Neuronal stem cell (in vitro differentiated cells): Measurements from ENCODE around the gene RNF13.

Experiments
- DNase-seq: peaks from one replicate; pipeline ENCODE4 v3.0.0-alpha.2; 2013; ENCODE audit warnings: low spot score
- H2AFZ ChIP-seq: one replicate; pipeline ENCODE4 v1.6.1; 2013; ENCODE audit warnings: mild to moderate bottlenecking, low read length, inconsistent platforms
- H2AK5ac ChIP-seq: 2 replicates; pipeline ENCODE4 v1.6.1; 2013; ENCODE audit warnings: low read depth, mild to moderate bottlenecking, inconsistent platforms, low read length, moderate library complexity, mixed read lengths
- H2BK120ac ChIP-seq: 2 replicates; pipeline ENCODE4 v1.6.1; 2013; ENCODE audit warnings: low read depth, mild to moderate bottlenecking, inconsistent platforms, low read length, moderate library complexity, mixed read lengths
- H2BK12ac ChIP-seq: one replicate; pipeline ENCODE4 v1.6.1; 2013; ENCODE audit warnings: low read length, inconsistent platforms
- H2BK15ac ChIP-seq: 2 replicates; pipeline ENCODE4 v1.6.1; 2013; ENCODE audit warnings: mild to moderate bottlenecking, low read length, inconsistent platforms, mixed read lengths
- H2BK5ac ChIP-seq: one replicate; pipeline ENCODE4 v1.6.1; 2013; ENCODE audit warnings: inconsistent platforms, mild to moderate bottlenecking, low read length, moderate library complexity
- H3K14ac ChIP-seq: one replicate; pipeline ENCODE4 v1.6.1; 2013; ENCODE audit warnings: low read length, inconsistent platforms
- H3K18ac ChIP-seq: 2 replicates; pipeline ENCODE4 v1.6.1; 2013; ENCODE audit warnings: low read length, inconsistent platforms
- H3K23ac ChIP-seq: 2 replicates; pipeline ENCODE4 v1.6.1; 2013; ENCODE audit warnings: low read depth, mild to moderate bottlenecking, mixed read lengths, low read length, inconsistent platforms; ENCODE audit not compliant: poor library complexity
- H3K27ac ChIP-seq: replicated peaks from 3 replicates; pipeline ENCODE4 v1.5.1; 2013; ENCODE audit warnings: low read length, inconsistent platforms
- H3K27me3 ChIP-seq, 3 experiments: 2 replicates each; pipeline ENCODE4 v1.6.1; 2013; ENCODE audit warnings: low read length in 3 of 3, mild to moderate bottlenecking in 2 of 3, inconsistent platforms in 1 of 3, low read depth in 1 of 3, mixed read lengths in 1 of 3, moderate library complexity in 1 of 3; ENCODE audit not compliant: control insufficient read depth in 3 of 3, insufficient read depth in 3 of 3
- H3K36me3 ChIP-seq, 2 donors: replicated peaks in 1 of 2; 2 replicates each; pipeline ENCODE4 v1.6.1; 2013; ENCODE audit warnings: low read length in 2 of 2; ENCODE audit not compliant: control insufficient read depth in 2 of 2, insufficient read depth in 2 of 2
- H3K4ac ChIP-seq: 2 replicates; pipeline ENCODE4 v1.6.1; 2013; ENCODE audit warnings: inconsistent platforms, mild to moderate bottlenecking, low read length, moderate library complexity
- H3K4me1 ChIP-seq, 2 donors: 1 replicate in 1 of 2; 2 replicates in 1 of 2; pipeline ENCODE4 v1.6.1; 2013; ENCODE audit warnings: low read length in 2 of 2, low read depth in 1 of 2; ENCODE audit not compliant: control insufficient read depth in 2 of 2, insufficient read depth in 1 of 2
- H3K4me2 ChIP-seq: one replicate; pipeline ENCODE4 v1.6.1; 2013; ENCODE audit warnings: mild to moderate bottlenecking, low read length, inconsistent platforms; ENCODE audit not compliant: insufficient read depth, poor library complexity, severe bottlenecking
- H3K4me3 ChIP-seq, 2 donors: 2 replicates each; pipeline ENCODE4 v1.5.1; 2013; ENCODE audit warnings: low read length in 2 of 2, mild to moderate bottlenecking in 2 of 2, inconsistent platforms in 1 of 2, moderate library complexity in 1 of 2
- H3K79me1 ChIP-seq: one replicate; pipeline ENCODE4 v1.6.1; 2013; ENCODE audit warnings: low read depth, mild to moderate bottlenecking, inconsistent platforms, low read length, moderate library complexity
- H3K9ac ChIP-seq: one replicate; pipeline ENCODE4 v1.6.1; 2013; ENCODE audit warnings: mild to moderate bottlenecking, low read depth, low read length, inconsistent platforms; ENCODE audit not compliant: poor library complexity
- H3K9me3 ChIP-seq, 2 donors: replicated peaks in 1 of 2; 2 replicates each; pipeline versions ENCODE3 to v1.6.1; 2013; ENCODE audit warnings: low read length in 2 of 2, mild to moderate bottlenecking in 2 of 2, inconsistent platforms in 1 of 2, low read depth in 1 of 2, mixed read lengths in 1 of 2, moderate library complexity in 1 of 2; ENCODE audit not compliant: control insufficient read depth in 2 of 2, insufficient read depth in 1 of 2
- H4K8ac ChIP-seq: one replicate; pipeline ENCODE4 v1.6.1; 2013; ENCODE audit warnings: low read depth, mild to moderate bottlenecking, inconsistent platforms, low read length, moderate library complexity
- H4K91ac ChIP-seq: one replicate; pipeline ENCODE4 v1.6.1; 2013; ENCODE audit warnings: low read length, low read depth, mild to moderate bottlenecking, inconsistent platforms; ENCODE audit not compliant: poor library complexity
- WGBS, 2 donors: extraction: QIAGEN DNeasy Blood & Tissue Kit; methylation state at CpG; one replicate each; pipeline ENCODE4 v1.1.7; 2013; ENCODE audit warnings: missing lambda C conversion rate in 2 of 2, mixed read lengths in 1 of 2; ENCODE audit not compliant: insufficient read length in 2 of 2, insufficient replicate concordance in 1 of 2; ENCODE audit errors: extremely low coverage in 2 of 2; 5-methylcytosine and 5-hydroxymethylcytosine counted together

Gene RNF13

DNA sequence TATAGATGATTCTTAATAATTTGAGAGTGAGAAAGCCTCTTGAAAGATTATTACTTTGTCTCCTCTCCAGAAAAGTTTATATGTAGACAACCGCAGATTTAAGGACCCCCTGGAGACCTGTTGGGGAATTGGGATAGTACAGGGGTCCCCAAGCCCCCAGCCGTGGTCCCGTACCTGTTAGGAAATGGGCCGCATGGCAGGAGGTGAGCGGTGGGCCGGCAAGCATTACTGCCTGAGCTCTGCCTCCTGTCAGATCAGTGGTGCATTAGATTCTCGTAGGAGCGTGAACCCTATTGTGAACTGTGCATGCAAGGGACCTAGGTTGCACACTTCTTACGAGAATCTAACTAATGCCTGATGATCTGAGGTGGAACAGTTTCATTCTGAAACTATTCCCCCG, 79.4 kb downstream of the RNF13 start:
- no peak for DNase-seq
- no peak overlapping the region for H4K91ac ChIP-seq
- no peaks in the 10 kb centered on the region for H3K79me1 ChIP-seq
- no peak overlapping the region for H3K4ac ChIP-seq
- H2AFZ ChIP-seq: no peak overlapping the region
- peaks cover 0 to 4% of the 10 kb centered on the region in 2 donors for H3K36me3 ChIP-seq
- no peaks in the 10 kb centered on the region for H3K27me3 ChIP-seq
- no peak overlapping the region for H3K18ac ChIP-seq
- H3K9ac ChIP-seq: no peak overlapping the region
- H4K8ac ChIP-seq: no peak overlapping the region
- no peak overlapping the region for H2BK15ac ChIP-seq
- no peak overlapping the region for H2BK120ac ChIP-seq
- no peak overlapping the region for H3K4me3 ChIP-seq
- H2AK5ac ChIP-seq: no peak overlapping the region
- no peak overlapping the region for H3K14ac ChIP-seq
- peaks cover 2% of the 10 kb centered on the region in 2 donors for H3K4me1 ChIP-seq
- no CpG with 5 or more reads among the region's 10 CpGs for WGBS, 2 donors
- no peak overlapping the region for H2BK5ac ChIP-seq
- H3K27ac ChIP-seq: no peak overlapping the region
- no peak overlapping the region for H3K4me2 ChIP-seq
- H3K23ac ChIP-seq: peak overlapping the region; percentile 80
- no peaks in the 10 kb centered on the region for H3K9me3 ChIP-seq
- no peak overlapping the region for H2BK12ac ChIP-seq

DNA sequence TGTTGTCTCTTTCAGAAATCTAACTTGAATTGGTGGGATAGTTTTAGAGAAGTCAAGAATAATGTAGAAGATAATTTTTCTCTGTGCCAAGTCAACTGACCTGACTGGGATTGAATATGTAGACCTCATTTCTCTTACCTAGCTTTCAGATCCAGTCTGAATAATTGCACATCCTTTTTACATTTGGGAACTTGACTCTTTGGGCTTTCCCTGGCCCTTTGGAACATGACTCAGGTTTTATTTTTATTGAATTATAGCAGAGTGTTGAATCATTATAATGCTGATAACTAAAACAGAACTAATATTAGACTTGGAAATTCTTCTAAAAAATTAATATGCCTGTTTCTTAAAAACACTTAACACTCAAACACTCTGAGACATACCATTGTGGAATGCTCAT, 81.2 kb downstream of the RNF13 start:
- H3K9me3 ChIP-seq: no peaks in the 10 kb centered on the region
- H3K27ac ChIP-seq: no peak overlapping the region

DNA sequence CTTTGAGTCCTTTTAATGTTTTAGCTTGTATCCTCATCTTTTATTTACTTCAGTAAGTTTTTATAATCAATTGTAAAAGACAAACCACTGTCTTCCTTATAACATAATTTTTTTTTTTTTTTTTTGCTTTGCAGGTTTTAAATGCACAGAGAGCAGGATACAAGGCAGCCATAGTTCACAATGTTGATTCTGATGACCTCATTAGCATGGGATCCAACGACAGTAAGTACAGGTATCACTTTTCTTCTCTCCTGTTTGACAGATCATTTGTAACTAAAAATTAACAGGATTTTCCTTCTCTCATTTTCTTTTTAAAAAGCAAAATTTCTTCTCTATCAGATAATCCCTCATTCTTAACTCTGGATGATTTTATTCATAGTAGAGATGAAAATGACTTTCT, 82.3 kb downstream of the RNF13 start:
- H3K27me3 ChIP-seq: no peaks in the 10 kb centered on the region
- H3K4me2 ChIP-seq: no peak overlapping the region
- H3K27ac ChIP-seq: no peak overlapping the region
- H3K4ac ChIP-seq: no peak overlapping the region
- no peak overlapping the region for H3K9ac ChIP-seq
- no peak overlapping the region for H3K4me3 ChIP-seq
- no peak overlapping the region for H2BK5ac ChIP-seq
- H3K9me3 ChIP-seq: no peaks in the 10 kb centered on the region
- no peak for DNase-seq
- H3K36me3 ChIP-seq: peaks cover 0 to 4% of the 10 kb centered on the region in 2 donors
- no CpG with 5 or more reads among the region's 1 CpG for WGBS, 2 donors
- no peak overlapping the region for H3K23ac ChIP-seq
- no peak overlapping the region for H3K18ac ChIP-seq
- no peak overlapping the region for H2BK15ac ChIP-seq
- H2BK120ac ChIP-seq: no peak overlapping the region
- no peak overlapping the region for H2BK12ac ChIP-seq
- H3K79me1 ChIP-seq: no peaks in the 10 kb centered on the region
- H2AFZ ChIP-seq: no peak overlapping the region
- H4K8ac ChIP-seq: no peak overlapping the region
- no peak overlapping the region for H4K91ac ChIP-seq
- H2AK5ac ChIP-seq: no peak overlapping the region
- H3K14ac ChIP-seq: no peak overlapping the region
- peaks cover 2% of the 10 kb centered on the region in 2 donors for H3K4me1 ChIP-seq

More for the DNA sequence above, 81.2 kb downstream of the RNF13 start:
- H2BK5ac ChIP-seq: no peak overlapping the region
- H3K4me2 ChIP-seq: no peak overlapping the region
- no peak overlapping the region for H2AK5ac ChIP-seq
- no peak overlapping the region for H2BK120ac ChIP-seq
- peaks cover 0 to 4% of the 10 kb centered on the region in 2 donors for H3K36me3 ChIP-seq
- no peak overlapping the region for H3K4ac ChIP-seq
- no peak overlapping the region for H2BK12ac ChIP-seq
- no peak overlapping the region for H3K9ac ChIP-seq
- H4K8ac ChIP-seq: no peak overlapping the region
- no peak overlapping the region for H2BK15ac ChIP-seq
- H2AFZ ChIP-seq: no peak overlapping the region
- no peak overlapping the region for H3K14ac ChIP-seq
- no peak overlapping the region for H3K4me3 ChIP-seq
- no peak overlapping the region for H3K18ac ChIP-seq
- DNase-seq: no peak
- H3K79me1 ChIP-seq: no peaks in the 10 kb centered on the region
- no peaks in the 10 kb centered on the region for H3K27me3 ChIP-seq
- H3K23ac ChIP-seq: no peak overlapping the region
- H3K4me1 ChIP-seq: peaks cover 2% of the 10 kb centered on the region in 2 donors
- H4K91ac ChIP-seq: no peak overlapping the region

DNA sequence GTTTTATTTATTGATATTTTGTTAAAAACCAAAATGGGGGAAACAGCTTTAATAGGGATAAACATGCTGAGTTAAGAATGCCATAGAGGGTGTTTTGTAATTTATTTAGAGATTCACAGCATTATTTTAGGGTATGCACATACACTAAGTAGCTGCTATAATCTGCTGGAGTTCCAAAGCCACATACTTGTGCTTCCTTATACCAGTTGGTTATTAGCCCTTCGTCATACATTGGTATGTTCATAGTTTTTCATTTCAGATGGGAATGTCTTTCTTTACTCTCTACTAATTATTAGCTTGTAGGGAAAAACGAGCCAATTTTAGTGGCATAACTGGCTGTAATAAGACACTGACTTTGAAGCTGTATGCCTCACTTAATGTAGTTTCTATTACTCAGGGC, 82.8 kb downstream of the RNF13 start:
- no peaks in the 10 kb centered on the region for H3K79me1 ChIP-seq
- no peak overlapping the region for H3K27ac ChIP-seq
- H3K14ac ChIP-seq: no peak overlapping the region
- no peaks in the 10 kb centered on the region for H3K27me3 ChIP-seq
- no peak overlapping the region for H3K18ac ChIP-seq
- no peak overlapping the region for H4K91ac ChIP-seq
- no peak overlapping the region for H3K23ac ChIP-seq
- no peak overlapping the region for H2AK5ac ChIP-seq
- H3K9ac ChIP-seq: no peak overlapping the region
- H4K8ac ChIP-seq: no peak overlapping the region
- no peak overlapping the region for H2AFZ ChIP-seq
- no peak for DNase-seq
- no CpG with 5 or more reads among the region's 2 CpGs for WGBS, 2 donors
- peaks cover 2% of the 10 kb centered on the region in 2 donors for H3K4me1 ChIP-seq
- H3K4me3 ChIP-seq: no peak overlapping the region
- no peak overlapping the region for H2BK120ac ChIP-seq
- no peak overlapping the region for H3K4me2 ChIP-seq
- peaks cover 0 to 4% of the 10 kb centered on the region in 2 donors for H3K36me3 ChIP-seq
- H2BK12ac ChIP-seq: no peak overlapping the region
- no peak overlapping the region for H3K4ac ChIP-seq
- no peak overlapping the region for H2BK15ac ChIP-seq
- no peaks in the 10 kb centered on the region for H3K9me3 ChIP-seq
- H2BK5ac ChIP-seq: no peak overlapping the region
